Transverse colon (tissue), 4 donors: ENCODE data around the gene SSRP1.

Experiments used
- EP300 ChIP-seq: sonication (generic); formaldehyde crosslinking; IDR thresholded peaks from one replicate; pipeline ENCODE4 v1.6.1; 2017; ENCODE audit warnings: antibody characterized with exemption, low read depth
- POLR2A ChIP-seq: fragments of 450-650 bp; IDR thresholded peaks from one replicate; pipeline ENCODE4 v1.6.1; 2016; ENCODE audit warnings: antibody characterized with exemption, mild to moderate bottlenecking, moderate library complexity
- POLR2AphosphoS5 ChIP-seq, 3 donors: sonication (generic); formaldehyde crosslinking; IDR thresholded peaks; one replicate each; pipeline ENCODE4 v1.6.1; 2016; ENCODE audit warnings: antibody characterized with exemption in 3 of 3
- TF ChIP-seq, protein P1 (sequence below), 5 experiments: fragments of 200-600 bp in 3 of 5; fragments of 450-650 bp in 2 of 5; sonication (generic) in 3 of 5; IDR thresholded peaks; 1 replicate in 2 of 5; 2 replicates in 3 of 5; pipeline ENCODE4 v1.5.1; 2016 to 2017; ENCODE audit warnings: antibody characterized with exemption in 5 of 5, inconsistent platforms in 3 of 5, mild to moderate bottlenecking in 2 of 5, moderate library complexity in 1 of 5

- TF ChIP-seq POLR2A (no peak), EP300 (no peak), POLR2AphosphoS5 (IDR thresholded peaks at IDR 0.05) (no peak)
- TF ChIP-seq, protein P1, sequence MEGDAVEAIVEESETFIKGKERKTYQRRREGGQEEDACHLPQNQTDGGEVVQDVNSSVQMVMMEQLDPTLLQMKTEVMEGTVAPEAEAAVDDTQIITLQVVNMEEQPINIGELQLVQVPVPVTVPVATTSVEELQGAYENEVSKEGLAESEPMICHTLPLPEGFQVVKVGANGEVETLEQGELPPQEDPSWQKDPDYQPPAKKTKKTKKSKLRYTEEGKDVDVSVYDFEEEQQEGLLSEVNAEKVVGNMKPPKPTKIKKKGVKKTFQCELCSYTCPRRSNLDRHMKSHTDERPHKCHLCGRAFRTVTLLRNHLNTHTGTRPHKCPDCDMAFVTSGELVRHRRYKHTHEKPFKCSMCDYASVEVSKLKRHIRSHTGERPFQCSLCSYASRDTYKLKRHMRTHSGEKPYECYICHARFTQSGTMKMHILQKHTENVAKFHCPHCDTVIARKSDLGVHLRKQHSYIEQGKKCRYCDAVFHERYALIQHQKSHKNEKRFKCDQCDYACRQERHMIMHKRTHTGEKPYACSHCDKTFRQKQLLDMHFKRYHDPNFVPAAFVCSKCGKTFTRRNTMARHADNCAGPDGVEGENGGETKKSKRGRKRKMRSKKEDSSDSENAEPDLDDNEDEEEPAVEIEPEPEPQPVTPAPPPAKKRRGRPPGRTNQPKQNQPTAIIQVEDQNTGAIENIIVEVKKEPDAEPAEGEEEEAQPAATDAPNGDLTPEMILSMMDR (IDR thresholded peaks at IDR 0.05), result no peak
Measured at GRCh38 chr11:57379732-57380131, 44.0 kb upstream of the SSRP1 start.
